A549 (cell line): ENCODE data around the gene DECR2.

Experiments used
- CHD4 ChIP-seq: fragments of 200-600 bp; sonication (generic); IDR thresholded peaks from 2 replicates; pipeline ENCODE4 v1.6.1; 2016; ENCODE audit warnings: antibody characterized with exemption, mild to moderate bottlenecking, borderline replicate concordance
- CTCF ChIP-seq: fragments of >200 bp; sonication (Bioruptor Twin); formaldehyde crosslinking; IDR thresholded peaks from 3 replicates; pipeline ENCODE4 v1.5.1; 2016
- POLR2AphosphoS2 ChIP-seq: conservative IDR thresholded peaks from 2 replicates; pipeline ENCODE4 v1.6.1; 2012; ENCODE audit warnings: low read length, improper control_type of control experiment, inconsistent platforms
- ZFP36 ChIP-seq: fragments of 450-650 bp; IDR thresholded peaks from 2 replicates; pipeline ENCODE4 v1.6.1; 2014; ENCODE audit warnings: borderline replicate concordance; ENCODE audit not compliant: partially characterized antibody

- TF ChIP-seq CTCF (no peak), POLR2AphosphoS2 (no peak), CHD4 (no peak), ZFP36 (no peak)
These were observed 12.9 kb downstream of the DECR2 start for GRCh38 chr16:414395-415169.
